Astrocyte (in vitro differentiated cells and primary cell): ENCODE results near the gene UTS2R. TPM values are rescaled to one million over a fixed set of nuclear protein-coding genes. Genes with fewer than 3 reads are reported as not detected.

Source experiments
- DNase-seq: peaks from one replicate; pipeline ENCODE4 v3.0.0-alpha.2; 2010; ENCODE audit warnings: low read depth
- FAIRE-seq: peaks from 2 replicates; lab custom pipeline; 2011; peaks lifted over from hg19 to GRCh38; lab: Jason Lieb, UNC
- H2AFZ ChIP-seq: 2 replicates; pipeline ENCODE4 v1.6.0; 2012; ENCODE audit warnings: low read depth, low read length, inconsistent platforms
- H3K27ac ChIP-seq: 2 replicates; pipeline ENCODE4 v1.5.1; 2011; ENCODE audit warnings: low read depth, low read length, inconsistent platforms
- H3K27me3 ChIP-seq: 2 replicates; pipeline ENCODE4 v1.6.0; 2011; ENCODE audit warnings: low read length, inconsistent platforms; ENCODE audit not compliant: insufficient read depth
- H3K36me3 ChIP-seq: 2 replicates; pipeline ENCODE4 v1.5.1; 2011; ENCODE audit warnings: low read length, inconsistent platforms; ENCODE audit not compliant: insufficient read depth
- H3K4me1 ChIP-seq: 2 replicates; pipeline ENCODE4 v1.5.1; 2011; ENCODE audit warnings: low read length, inconsistent platforms; ENCODE audit not compliant: insufficient read depth
- H3K4me2 ChIP-seq: 2 replicates; pipeline ENCODE4 v1.6.0; 2012; ENCODE audit warnings: low read length, inconsistent platforms
- H3K4me3 ChIP-seq: 2 replicates; pipeline ENCODE4 v1.5.1; 2011; ENCODE audit warnings: low read depth, mild to moderate bottlenecking, low read length, inconsistent platforms; ENCODE audit not compliant: insufficient read depth
- H3K79me2 ChIP-seq: 2 replicates; pipeline ENCODE4 v1.6.0; 2012; ENCODE audit warnings: mild to moderate bottlenecking, low read length, inconsistent platforms; ENCODE audit not compliant: insufficient read depth
- H3K9ac ChIP-seq: 2 replicates; pipeline ENCODE4 v1.6.0; 2012; ENCODE audit warnings: mild to moderate bottlenecking, low read length, inconsistent platforms
- H3K9me3 ChIP-seq: 2 replicates; pipeline ENCODE4 v1.5.1; 2012; ENCODE audit warnings: low read depth, mild to moderate bottlenecking, low read length, inconsistent platforms; ENCODE audit not compliant: insufficient read depth
- H4K20me1 ChIP-seq: 2 replicates; pipeline ENCODE4 v1.6.0; 2012; ENCODE audit warnings: low read length, inconsistent platforms; ENCODE audit not compliant: insufficient read depth
- H3K27ac Mint-ChIP-seq: one replicate; pipeline ENCODE4 v1.8.0; 2021; ENCODE audit warnings: mild to moderate bottlenecking, mixed read lengths; ENCODE audit not compliant: unreplicated experiment
- H3K27me3 Mint-ChIP-seq: one replicate; pipeline ENCODE4 v1.8.0; 2021; ENCODE audit warnings: low read depth, mixed read lengths; ENCODE audit not compliant: unreplicated experiment
- H3K36me3 Mint-ChIP-seq: one replicate; pipeline ENCODE4 v1.8.0; 2021; ENCODE audit warnings: low read depth, mixed read lengths; ENCODE audit not compliant: unreplicated experiment
- H3K4me1 Mint-ChIP-seq: one replicate; pipeline ENCODE4 v1.8.0; 2021; ENCODE audit warnings: low read depth, mixed read lengths; ENCODE audit not compliant: unreplicated experiment
- H3K4me3 Mint-ChIP-seq: one replicate; pipeline ENCODE4 v1.8.0; 2021; ENCODE audit warnings: mild to moderate bottlenecking, moderate library complexity, mixed read lengths; ENCODE audit not compliant: unreplicated experiment
- H3K9me3 Mint-ChIP-seq: one replicate; pipeline ENCODE4 v1.8.0; 2021; ENCODE audit warnings: mild to moderate bottlenecking, mixed read lengths; ENCODE audit not compliant: unreplicated experiment
- CTCF ChIP-seq: IDR thresholded peaks from 2 replicates; pipeline ENCODE4 v1.5.1; 2011; ENCODE audit warnings: low read depth, mild to moderate bottlenecking, inconsistent platforms, low read length, moderate library complexity; ENCODE audit not compliant: insufficient read depth
- EZH2 ChIP-seq: IDR thresholded peaks from 2 replicates; pipeline ENCODE4 v1.6.1; 2012; ENCODE audit warnings: mild to moderate bottlenecking, low read length, inconsistent platforms; ENCODE audit not compliant: insufficient read depth
- total RNA-seq: library from RNA; stranded (reverse); gene quantifications from 2 replicates; pipeline ENCODE4 v1.2.1, GENCODE V29; 2021

Gene UTS2R
- total RNA-seq, 1 donor from 2014 or later: not detected

GRCh38 chr17:82388223-82388921 is 16.8 kb downstream of the UTS2R start:
- H3K4me3 Mint-ChIP-seq: no peak overlapping the region

DNA sequence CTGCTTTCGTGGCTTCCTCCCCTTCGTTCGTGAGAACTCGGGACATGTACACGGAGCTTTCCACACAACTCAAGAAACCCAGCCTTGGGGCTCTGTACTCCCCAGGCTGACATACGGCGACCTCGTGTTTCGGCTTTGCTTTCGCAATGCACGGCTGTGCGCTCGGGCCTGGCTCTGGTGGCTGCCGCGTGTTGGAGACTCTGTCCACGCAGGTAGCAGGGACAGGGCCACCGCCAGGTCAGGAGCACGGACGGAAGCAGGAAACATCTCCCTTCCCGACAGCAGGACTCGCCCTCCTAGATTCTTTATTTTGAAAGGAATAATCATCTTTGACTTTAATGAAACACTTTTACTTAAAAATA is 17.3 kb downstream of the UTS2R start:
- Histone ChIP-seq H3K4me1 (no peaks in the 10 kb centered on the region), H3K4me2 (no peak overlapping the region), H3K4me3 (no peak overlapping the region), H3K9me3 (no peaks in the 10 kb centered on the region), H3K27me3 (peaks cover 7% of the 10 kb centered on the region), H4K20me1 (peaks cover 4% of the 10 kb centered on the region), H2AFZ (no peak overlapping the region), H3K79me2 (no peaks in the 10 kb centered on the region), H3K27ac (no peak overlapping the region), H3K36me3 (no peaks in the 10 kb centered on the region), H3K9ac (no peak overlapping the region)
- no peak for TF ChIP-seq EZH2
- TF ChIP-seq CTCF: no peak
- Mint-ChIP-seq H3K4me3 (no peak overlapping the region), H3K36me3 (peaks cover 5% of the 10 kb centered on the region), H3K27me3 (peaks cover 11% of the 10 kb centered on the region), H3K27ac (no peak overlapping the region), H3K4me1 (no peaks in the 10 kb centered on the region), H3K9me3 (no peaks in the 10 kb centered on the region)
- no peak for FAIRE-seq
- DNase-seq: no peak

More at GRCh38 chr17:82388223-82388921, 16.8 kb downstream of the UTS2R start:
- peaks cover 11% of the 10 kb centered on the region for H3K27me3 Mint-ChIP-seq
- H3K4me3 ChIP-seq: no peak overlapping the region
- no peak overlapping the region for H3K27ac ChIP-seq
- H3K79me2 ChIP-seq: no peaks in the 10 kb centered on the region
- peaks cover 2% of the 10 kb centered on the region for H3K36me3 Mint-ChIP-seq
- TF ChIP-seq EZH2: no peak
- no peak for TF ChIP-seq CTCF
- peaks cover 7% of the 10 kb centered on the region for H3K27me3 ChIP-seq
- H2AFZ ChIP-seq: no peak overlapping the region
- no peaks in the 10 kb centered on the region for H3K4me1 ChIP-seq
- H3K4me2 ChIP-seq: no peak overlapping the region
- peaks cover 4% of the 10 kb centered on the region for H4K20me1 ChIP-seq
- DNase-seq (peak; percentile 7), FAIRE-seq (no peak)
- H3K9me3 Mint-ChIP-seq: no peaks in the 10 kb centered on the region
- H3K27ac Mint-ChIP-seq: no peak overlapping the region
- H3K9me3 ChIP-seq: no peaks in the 10 kb centered on the region
- H3K9ac ChIP-seq: no peak overlapping the region
- H3K4me1 Mint-ChIP-seq: no peaks in the 10 kb centered on the region
- no peaks in the 10 kb centered on the region for H3K36me3 ChIP-seq

- Histone ChIP-seq H3K4me1 (no peaks in the 10 kb centered on the region), H4K20me1 (peaks cover 4% of the 10 kb centered on the region), H3K27ac (no peak overlapping the region), H3K4me3 (no peak overlapping the region), H3K9me3 (no peaks in the 10 kb centered on the region), H2AFZ (no peak overlapping the region), H3K9ac (no peak overlapping the region), H3K79me2 (no peaks in the 10 kb centered on the region), H3K27me3 (peaks cover 7% of the 10 kb centered on the region), H3K36me3 (no peaks in the 10 kb centered on the region), H3K4me2 (no peak overlapping the region)
- Mint-ChIP-seq H3K4me1 (no peaks in the 10 kb centered on the region), H3K27me3 (peaks cover 11% of the 10 kb centered on the region), H3K4me3 (no peak overlapping the region), H3K27ac (no peak overlapping the region), H3K36me3 (peaks cover 8% of the 10 kb centered on the region), H3K9me3 (no peaks in the 10 kb centered on the region)
- no peak for TF ChIP-seq CTCF
- TF ChIP-seq EZH2: no peak
- FAIRE-seq (no peak), DNase-seq (no peak)
Observed at GRCh38 chr17:82389379-82389778, 17.8 kb downstream of the UTS2R start.
